Measurements from ENCODE around the gene COPB2.
"Not testable (repeated sequence)": the region's sequence is repeated elsewhere in the genome, so short reads cannot be mapped to it uniquely, and the experiment has no call there.

The COPB2 gene

GRCh38 chr3:139389552-139390368 is at the start of gene COPB2:
Gene COPB2, minus strand, starts transcription at chr3:139389647. Its CDS starts 97 bp downstream, at chr3:139389550.
- DNase-seq (ENCODE audit: insufficient read length, low spot score) (peak; percentile 77), FAIRE-seq (peak; percentile 95)

- DNase-seq (ENCODE audit: insufficient read length, low spot score) (no peak), FAIRE-seq (no peak)
Observed at GRCh38 chr3:139434764-139435307, 45.4 kb upstream of the COPB2 start.

DNA sequence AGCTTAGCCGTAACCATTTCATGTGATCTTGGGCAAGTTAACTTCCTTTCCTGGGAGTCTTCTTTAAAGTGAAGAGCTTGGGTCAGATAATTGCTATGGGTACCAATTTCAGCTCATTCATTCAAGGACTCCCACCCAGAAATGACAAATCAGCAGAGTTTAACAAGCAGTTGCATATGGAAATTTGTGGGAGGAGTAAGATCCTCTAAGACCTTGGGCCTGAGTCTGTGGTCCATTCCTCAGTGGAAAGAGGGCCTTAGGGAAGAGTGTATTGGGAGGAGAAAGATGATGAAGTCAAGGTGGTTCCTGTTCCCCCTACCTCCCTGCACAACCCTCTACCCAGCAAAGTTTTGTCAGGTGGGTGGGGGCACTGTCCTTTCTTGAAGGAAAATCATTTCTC is 44.8 kb upstream of the COPB2 start:
- DNase-seq (ENCODE audit: insufficient read length, low spot score) (no peak), FAIRE-seq (no peak)

GRCh38 chr3:139433089-139433488 is 43.6 kb upstream of the COPB2 start:
- DNase-seq (ENCODE audit: insufficient read length, low spot score) (no peak), FAIRE-seq (no peak)

GRCh38 chr3:139430493-139430892 is 41.0 kb upstream of the COPB2 start:
- no peak for DNase-seq (ENCODE audit: insufficient read length, low spot score)
- no peak for FAIRE-seq

- peak; percentile 93 for FAIRE-seq
- DNase-seq (ENCODE audit: insufficient read length, low spot score): peak; percentile 56
Observed at GRCh38 chr3:139427283-139428060, 38.0 kb upstream of the COPB2 start.

DNA sequence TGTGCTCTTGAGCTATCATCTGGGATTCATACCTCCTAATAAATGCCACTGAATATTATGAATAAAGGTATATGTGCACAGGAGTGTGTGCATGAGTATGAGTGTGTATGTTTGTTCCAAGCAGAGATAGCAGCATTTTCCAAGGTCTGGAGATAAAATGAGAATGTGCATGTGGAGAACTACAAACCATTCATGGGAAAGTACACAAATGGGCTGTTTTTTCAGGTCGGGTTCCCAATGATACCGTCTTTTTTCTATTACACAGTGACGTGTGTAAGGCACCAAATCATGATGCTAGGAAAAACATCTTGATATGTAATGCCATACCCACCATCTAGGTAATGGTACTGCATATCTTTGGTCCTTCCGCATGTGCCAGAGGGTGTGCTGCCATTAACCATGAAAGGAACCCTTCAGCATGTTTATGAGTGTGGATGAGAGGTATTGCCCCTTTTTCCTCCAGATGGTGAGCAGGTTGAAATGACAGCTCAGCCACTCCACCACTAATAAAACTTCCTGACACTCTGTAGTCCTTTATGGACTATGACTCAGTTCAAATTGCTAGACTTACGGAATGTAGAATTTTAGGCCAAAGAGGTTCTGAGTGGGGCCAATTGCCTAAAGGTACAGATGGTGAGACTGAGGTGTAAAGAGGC is 36.4 kb upstream of the COPB2 start:
- FAIRE-seq (no peak), DNase-seq (ENCODE audit: insufficient read length, low spot score) (no peak)

GRCh38 chr3:139423232-139423631 is 33.8 kb upstream of the COPB2 start:
- DNase-seq (ENCODE audit: insufficient read length, low spot score) (no peak), FAIRE-seq (no peak)

DNA sequence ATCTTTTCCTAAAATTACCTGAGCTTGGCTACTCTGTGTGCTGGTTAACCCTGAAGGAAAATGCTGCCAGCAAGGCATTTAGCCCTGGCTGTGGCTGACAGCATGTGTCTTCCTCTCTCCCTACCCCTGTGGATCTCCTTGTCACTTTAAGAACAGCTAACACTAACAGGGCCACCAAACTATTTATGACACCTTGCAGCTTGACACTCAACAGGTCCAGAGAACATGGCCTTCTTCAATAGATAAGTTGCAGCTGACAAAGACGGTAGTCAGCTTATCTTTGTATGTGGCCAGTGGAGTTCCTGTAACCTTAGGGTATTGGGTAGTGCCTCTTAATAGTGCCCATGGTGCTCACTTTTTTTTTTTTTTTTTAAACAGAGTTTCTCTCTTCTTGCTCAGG is 32.0 kb upstream of the COPB2 start:
- DNase-seq (ENCODE audit: insufficient read length, low spot score): no peak
- FAIRE-seq: no peak

GRCh38 chr3:139421040-139421439 is 31.6 kb upstream of the COPB2 start:
- FAIRE-seq (no peak), DNase-seq (ENCODE audit: insufficient read length, low spot score) (no peak)

- DNase-seq (ENCODE audit: insufficient read length, low spot score): no peak
- no peak for FAIRE-seq
Observed at GRCh38 chr3:139418144-139418543, 28.7 kb upstream of the COPB2 start.

- FAIRE-seq: no peak
- no peak for DNase-seq (ENCODE audit: insufficient read length, low spot score)
Observed at GRCh38 chr3:139416275-139416674, 26.8 kb upstream of the COPB2 start.

- FAIRE-seq (no peak), DNase-seq (ENCODE audit: insufficient read length, low spot score) (no peak)
Observed at GRCh38 chr3:139414608-139415224, 25.3 kb upstream of the COPB2 start.

GRCh38 chr3:139412891-139413290 is 23.4 kb upstream of the COPB2 start:
- FAIRE-seq; DNase-seq (ENCODE audit: insufficient read length, low spot score): not testable (repeated sequence)

DNA sequence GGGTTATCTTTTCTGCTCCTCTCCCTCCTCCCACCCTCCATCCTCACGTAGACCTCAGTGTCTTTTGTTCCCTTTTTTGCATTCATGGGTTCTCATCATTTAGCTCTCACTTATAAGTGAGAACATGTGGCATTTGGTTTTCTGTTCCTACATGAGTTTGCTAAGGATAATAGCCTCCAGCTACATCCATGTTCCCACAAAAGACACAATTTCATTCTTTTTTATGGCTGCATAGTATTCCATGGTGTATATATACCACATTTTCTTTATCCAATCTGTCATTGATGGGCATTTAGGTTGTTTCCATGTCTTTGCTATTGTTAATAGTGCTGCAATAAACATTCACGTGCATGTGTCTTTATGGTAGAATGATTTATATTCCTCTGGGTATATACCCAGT is 11.7 kb upstream of the COPB2 start:
- FAIRE-seq; DNase-seq (ENCODE audit: insufficient read length, low spot score): not testable (repeated sequence)

DNA sequence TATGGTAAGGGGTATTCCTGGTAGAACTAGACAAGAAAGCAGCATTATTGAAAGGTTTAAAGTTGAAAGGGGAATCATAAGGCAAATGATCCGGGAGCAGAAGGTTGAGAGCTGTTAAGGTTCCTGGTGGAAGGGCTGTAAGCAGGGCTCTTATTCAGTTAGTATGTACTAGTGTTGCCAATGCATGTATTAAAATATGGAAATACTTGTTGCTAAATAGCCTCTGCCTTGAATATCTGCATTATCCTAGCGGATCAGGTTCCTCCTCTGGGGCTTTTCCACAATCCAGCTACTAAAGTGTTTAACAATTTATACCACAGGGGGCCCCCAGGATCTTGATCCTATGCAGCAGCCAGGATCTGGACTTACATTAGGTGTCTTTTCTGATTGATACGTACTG is 7.3 kb upstream of the COPB2 start:
- no peak for FAIRE-seq
- no peak for DNase-seq (ENCODE audit: insufficient read length, low spot score)

- no peak for FAIRE-seq
- no peak for DNase-seq (ENCODE audit: insufficient read length, low spot score)
Observed at GRCh38 chr3:139394116-139394515, 4.7 kb upstream of the COPB2 start.

DNA sequence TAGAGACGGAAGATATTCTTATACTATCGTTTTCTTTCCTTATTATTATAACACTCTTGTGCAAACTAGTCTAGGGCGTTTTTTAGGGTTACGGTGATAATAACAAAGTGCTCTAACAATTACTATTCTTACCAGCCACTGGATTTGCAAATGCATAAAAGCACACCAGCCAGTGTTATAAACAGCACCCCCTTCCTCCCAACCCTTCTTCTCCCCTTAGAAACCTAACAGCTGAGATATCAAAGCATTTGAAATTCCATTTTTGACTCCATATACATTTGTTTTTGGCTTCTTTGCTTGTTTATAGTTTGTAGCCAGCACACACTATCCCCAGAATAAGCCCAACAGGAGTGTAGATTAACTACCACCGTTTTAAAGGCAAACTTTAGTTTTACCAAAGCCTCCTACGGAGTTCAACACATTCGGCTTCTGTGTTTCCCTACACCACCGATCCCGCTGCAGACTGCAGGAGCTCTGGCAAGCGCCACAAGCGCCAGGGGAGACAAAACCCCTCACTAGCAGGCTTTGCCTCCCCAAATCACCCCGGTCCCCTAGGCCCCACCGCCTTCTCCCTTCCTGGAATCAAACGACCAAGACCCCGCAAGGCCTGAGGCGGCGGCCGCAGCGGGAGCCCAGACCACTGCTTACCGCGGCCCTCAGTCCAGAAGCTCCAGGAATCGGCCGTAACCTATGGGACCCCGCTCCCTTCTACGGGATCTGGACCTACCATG is 461 bp downstream of the COPB2 start:
- no peak for FAIRE-seq

DNA sequence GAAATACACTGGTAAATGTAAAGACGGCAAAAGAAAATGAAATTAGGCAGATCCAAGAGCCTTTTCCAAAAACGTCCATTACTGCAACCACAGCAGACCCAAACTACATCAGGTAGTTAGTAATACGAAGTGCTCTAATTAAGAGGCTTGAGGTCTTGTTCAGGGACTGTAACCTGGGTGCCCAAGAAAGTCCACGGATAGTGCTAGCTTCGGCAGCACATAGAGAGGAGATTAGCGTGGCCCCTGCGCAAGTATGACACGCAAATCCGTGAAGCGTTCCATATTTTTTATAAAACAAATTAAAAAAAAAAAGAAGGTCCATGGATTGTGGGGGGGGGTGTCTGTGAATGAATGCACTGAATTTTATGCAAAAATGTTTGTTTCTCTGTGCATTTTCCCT is 1.4 kb downstream of the COPB2 start:
- DNase-seq (ENCODE audit: insufficient read length, low spot score) (no peak), FAIRE-seq (no peak)

More for the DNA sequence above, 461 bp downstream of the COPB2 start:
- DNase-seq (ENCODE audit: insufficient read length, low spot score): no peak

DNA sequence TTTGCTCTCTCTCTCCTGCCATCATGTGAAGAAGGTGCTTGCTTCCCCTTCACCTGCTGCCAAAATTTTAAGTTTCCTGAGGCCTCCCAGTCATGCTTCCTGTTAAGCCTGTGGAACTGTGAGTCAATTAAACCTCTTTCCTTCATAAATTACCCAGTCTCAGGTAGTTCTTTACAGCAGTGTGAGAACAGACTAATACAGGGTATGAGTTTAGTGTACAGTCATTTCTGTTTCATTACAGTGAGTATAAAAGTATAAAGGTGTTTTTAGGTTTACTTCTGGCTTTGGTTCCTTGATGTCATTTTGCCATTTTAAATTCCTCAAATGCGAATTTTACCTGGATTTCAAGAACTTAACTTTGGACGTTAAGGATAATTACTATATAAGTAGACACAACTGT is 7.2 kb downstream of the COPB2 start:
- DNase-seq (ENCODE audit: insufficient read length, low spot score); FAIRE-seq: not testable (repeated sequence)

All from GM19239 (cell line).